NCI-H146 treated with DMSO at 0.1 percent for 48 hours (cell line): ENCODE data around the gene TNNI3K.
"Not testable (repeated sequence)": the region's sequence is repeated elsewhere in the genome, so short reads cannot be mapped to it uniquely, and the experiment has no call there.

Source experiments
- DNase-seq: peaks from one replicate; lab custom pipeline; 2025; ENCODE audit not compliant: unreplicated experiment; lab: John Stamatoyannopoulos, UW

The TNNI3K gene, protein sequence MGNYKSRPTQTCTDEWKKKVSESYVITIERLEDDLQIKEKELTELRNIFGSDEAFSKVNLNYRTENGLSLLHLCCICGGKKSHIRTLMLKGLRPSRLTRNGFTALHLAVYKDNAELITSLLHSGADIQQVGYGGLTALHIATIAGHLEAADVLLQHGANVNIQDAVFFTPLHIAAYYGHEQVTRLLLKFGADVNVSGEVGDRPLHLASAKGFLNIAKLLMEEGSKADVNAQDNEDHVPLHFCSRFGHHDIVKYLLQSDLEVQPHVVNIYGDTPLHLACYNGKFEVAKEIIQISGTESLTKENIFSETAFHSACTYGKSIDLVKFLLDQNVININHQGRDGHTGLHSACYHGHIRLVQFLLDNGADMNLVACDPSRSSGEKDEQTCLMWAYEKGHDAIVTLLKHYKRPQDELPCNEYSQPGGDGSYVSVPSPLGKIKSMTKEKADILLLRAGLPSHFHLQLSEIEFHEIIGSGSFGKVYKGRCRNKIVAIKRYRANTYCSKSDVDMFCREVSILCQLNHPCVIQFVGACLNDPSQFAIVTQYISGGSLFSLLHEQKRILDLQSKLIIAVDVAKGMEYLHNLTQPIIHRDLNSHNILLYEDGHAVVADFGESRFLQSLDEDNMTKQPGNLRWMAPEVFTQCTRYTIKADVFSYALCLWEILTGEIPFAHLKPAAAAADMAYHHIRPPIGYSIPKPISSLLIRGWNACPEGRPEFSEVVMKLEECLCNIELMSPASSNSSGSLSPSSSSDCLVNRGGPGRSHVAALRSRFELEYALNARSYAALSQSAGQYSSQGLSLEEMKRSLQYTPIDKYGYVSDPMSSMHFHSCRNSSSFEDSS

DNA sequence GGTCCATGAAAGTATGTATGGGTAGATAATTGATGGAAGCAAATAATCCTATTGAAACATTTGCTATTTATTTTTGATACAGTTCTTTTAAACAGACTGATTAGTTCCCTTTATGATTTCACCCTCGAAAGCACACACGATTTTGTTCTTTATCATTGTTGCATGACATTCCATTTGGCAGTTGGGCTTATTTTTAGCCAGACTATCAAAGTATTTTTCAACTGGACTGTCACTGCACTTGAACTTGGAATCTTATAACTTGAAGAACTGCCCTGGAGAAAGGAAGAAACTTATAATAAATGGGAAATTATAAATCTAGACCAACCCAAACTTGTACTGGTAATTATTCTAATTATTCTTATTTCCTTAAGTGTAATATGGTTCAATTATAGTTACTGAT is at the start of gene TNNI3K:
TSS of gene TNNI3K (plus strand) at position 235 of the 400 bp plus-strand sequence. CDS start at position 300, 65 bp downstream.
- no peak for DNase-seq

- DNase-seq = no peak
Observed at GRCh38 chr1:74193908-74194307, 41.3 kb upstream of the TNNI3K start.

DNA sequence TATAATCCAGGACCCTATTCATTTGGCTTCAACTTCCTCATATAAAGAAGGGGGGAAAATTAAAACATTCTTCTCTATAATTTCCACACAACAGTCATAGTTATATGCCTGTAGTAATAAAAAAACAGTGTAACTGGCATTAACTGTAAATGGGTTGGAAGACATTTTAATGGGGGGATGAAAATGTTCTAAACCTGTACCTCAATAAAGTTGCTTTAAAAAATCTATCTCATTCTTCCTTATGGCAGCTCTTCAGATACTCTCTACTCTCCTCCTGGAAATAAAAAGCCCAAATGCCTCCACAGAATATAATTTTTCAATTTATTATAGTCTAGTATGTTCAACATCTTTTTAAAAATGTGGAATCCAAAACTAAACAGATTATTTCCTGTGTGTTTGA is 39.8 kb upstream of the TNNI3K start:
- no peak for DNase-seq

GRCh38 chr1:74197255-74197654 is 37.9 kb upstream of the TNNI3K start:
- DNase-seq = no peak

- DNase-seq = peak; percentile 95
Observed at GRCh38 chr1:74197657-74198552, 37.3 kb upstream of the TNNI3K start, which contains the start of the genes FPGT and LRRIQ3. TSS of gene FPGT (plus strand) at chr1:74198242. CDS start at chr1:74198279, 37 bp downstream. TSS of gene LRRIQ3 (minus strand) at chr1:74198176. CDS start at chr1:74183684, 14,492 bp downstream.

DNA sequence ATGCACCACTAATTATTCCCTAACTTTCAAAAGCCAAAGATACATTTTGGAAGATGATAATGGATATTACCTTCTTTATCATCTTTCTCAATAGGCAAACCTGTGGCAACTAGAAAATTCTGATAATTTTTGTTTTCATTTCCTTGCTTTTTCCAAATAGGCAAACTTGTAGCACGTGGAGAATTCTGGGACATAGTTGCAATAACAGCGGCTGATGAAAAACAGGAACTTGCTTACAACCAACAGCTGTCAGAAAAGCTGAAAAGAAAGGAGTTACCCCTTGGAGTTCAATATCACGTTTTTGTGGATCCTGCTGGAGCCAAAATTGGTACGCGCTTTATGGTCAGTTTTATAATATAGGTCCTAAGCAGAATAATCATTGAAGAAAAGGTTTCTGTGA is 35.7 kb upstream of the TNNI3K start:
- no peak for DNase-seq

- DNase-seq = no peak
Observed at GRCh38 chr1:74205266-74205665, 29.9 kb upstream of the TNNI3K start.

- no peak for DNase-seq
Observed at GRCh38 chr1:74215229-74215628, 20.0 kb upstream of the TNNI3K start.

- no peak for DNase-seq
Observed at GRCh38 chr1:74222701-74223100, 12.5 kb upstream of the TNNI3K start.

- no peak for DNase-seq
Observed at GRCh38 chr1:74223453-74223852, 11.7 kb upstream of the TNNI3K start.

- no peak for DNase-seq
Observed at GRCh38 chr1:74236440-74236839, 1.3 kb downstream of the TNNI3K start.

DNA sequence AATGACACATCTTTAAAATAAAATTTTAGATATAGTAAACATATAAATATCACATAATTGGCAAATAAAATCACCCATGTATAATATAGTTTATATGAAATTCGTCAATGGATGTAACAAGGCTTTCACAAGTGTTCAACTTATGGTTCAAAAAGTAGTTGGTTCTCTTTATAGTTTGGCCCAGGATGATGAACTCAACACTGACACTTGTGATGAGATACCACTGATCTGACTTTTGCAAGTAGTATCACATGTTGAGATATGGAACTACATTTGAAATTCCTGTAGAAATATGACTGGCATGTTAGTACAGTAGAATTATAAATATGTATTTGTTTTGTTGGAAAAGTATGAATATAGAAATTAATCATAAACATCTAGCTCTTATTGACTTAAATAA is 1.8 kb downstream of the TNNI3K start:
- no peak for DNase-seq

DNA sequence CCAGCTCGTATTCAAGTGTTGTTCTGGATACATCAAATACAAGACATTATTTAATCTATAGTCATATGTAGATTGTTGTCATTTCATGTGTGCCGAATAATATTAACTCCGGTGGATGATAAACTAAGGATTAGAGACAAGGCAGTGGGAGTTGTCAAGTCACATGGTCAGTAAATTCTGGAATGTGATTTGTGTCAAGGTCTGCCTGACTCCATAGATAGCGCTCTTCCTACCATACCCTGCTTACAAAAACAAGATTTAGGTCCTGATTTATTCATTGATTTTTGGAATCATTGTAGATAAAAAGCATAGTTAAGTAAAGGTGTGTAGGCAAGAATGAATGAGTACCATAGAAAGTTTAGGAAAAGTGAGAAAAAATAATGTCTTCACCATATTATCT is 2.6 kb downstream of the TNNI3K start:
- no peak for DNase-seq

DNA sequence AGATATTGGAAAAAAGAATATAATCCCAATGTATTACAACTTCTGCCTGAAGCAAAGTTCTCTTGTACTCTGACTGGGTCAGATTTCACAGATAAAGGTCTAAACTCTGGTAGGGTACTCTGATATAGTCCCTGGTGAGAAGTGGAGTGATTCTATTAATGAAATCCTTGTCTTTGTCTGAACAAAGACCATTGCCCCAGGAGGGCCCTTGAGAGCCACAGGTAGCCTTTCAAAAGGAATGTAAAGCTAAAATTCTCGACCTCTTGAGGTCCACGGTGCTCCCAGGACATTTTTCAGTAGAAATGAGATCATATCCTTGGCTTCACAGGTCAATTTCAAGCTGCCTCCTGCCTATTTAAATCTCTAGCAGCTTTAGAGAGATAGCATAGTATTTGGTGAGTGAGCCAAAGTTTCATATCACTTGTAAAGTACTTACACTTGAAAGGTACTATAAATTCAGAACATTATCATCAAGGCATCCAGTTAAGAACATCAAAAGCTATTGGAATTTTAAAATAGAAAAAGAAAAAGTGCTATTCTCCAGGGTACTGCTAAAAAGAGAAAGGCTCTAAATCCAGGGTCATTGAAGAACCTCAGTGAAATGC is 10.1 kb downstream of the TNNI3K start:
- peak; percentile 33 for DNase-seq

DNA sequence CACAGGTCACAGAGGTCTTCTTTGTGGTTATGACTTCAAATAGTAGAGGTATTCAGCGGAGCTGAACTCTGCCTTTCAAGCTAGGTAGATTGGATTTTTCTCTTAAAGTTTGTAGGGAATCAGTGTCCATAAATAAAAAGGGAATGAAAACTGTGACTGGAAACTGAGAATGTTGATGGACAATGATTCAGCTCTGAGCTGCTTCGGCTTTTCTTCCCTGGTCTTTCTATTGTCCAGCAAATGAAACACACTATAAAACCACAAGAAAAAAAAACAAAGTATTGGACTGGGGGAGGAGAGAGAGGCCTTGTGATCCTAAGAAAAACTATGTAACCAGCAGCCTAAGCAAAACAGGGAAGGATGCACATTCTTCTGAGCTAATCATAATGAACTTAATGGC is 11.1 kb downstream of the TNNI3K start:
- no peak for DNase-seq

GRCh38 chr1:74247881-74248528 is 12.8 kb downstream of the TNNI3K start:
- DNase-seq = no peak

GRCh38 chr1:74253243-74253824 is 18.1 kb downstream of the TNNI3K start:
- not testable (repeated sequence) for DNase-seq

- no peak for DNase-seq
Observed at GRCh38 chr1:74266001-74266400, 30.8 kb downstream of the TNNI3K start.

GRCh38 chr1:74271503-74271902 is 36.3 kb downstream of the TNNI3K start:
- peak; percentile 10 for DNase-seq
